ENCODE measurements around the gene DTHD1.

GRCh38 chr4:36255577-36255976, 25.8 kb upstream of the DTHD1 start:
- TF ChIP-seq EZH2 (IDR thresholded peaks at IDR 0.05; ENCODE audit: insufficient read depth, poor library complexity, severe bottlenecking) (no peak), EZH2phosphoT487 (IDR thresholded peaks at IDR 0.05; ENCODE audit: insufficient read depth, low read depth) (no peak)
